Activated CD4-positive, alpha-beta memory T cell treated with anti-CD3 and anti-CD28 coated beads, Interleukin-2, amount 10 ng/mL, durations not matched to agents 7 days and 5 days (primary cell): Measurements from ENCODE around the gene ADAMTS8. TPM values are rescaled to one million over a fixed set of nuclear protein-coding genes. Genes with fewer than 3 reads are reported as not detected.

Experiments used
- CTCF ChIA-PET: fragments of 350-600 bp; sonication (Branson Sonifier 250); formaldehyde crosslinking; loops from one replicate; lab custom pipeline; 2021; ENCODE audit warnings: antibody characterized with exemption, inconsistent platforms; lab: Charles Lee
- POLR2A ChIA-PET: fragments of 350-600 bp; sonication (Branson Sonifier 250); formaldehyde crosslinking; loops from one replicate; lab custom pipeline; 2021; ENCODE audit warnings: antibody characterized with exemption; lab: Charles Lee
- DNase-seq: peaks from one replicate; pipeline ENCODE4 v3.0.0-alpha.2; 2020
- H3K27ac Mint-ChIP-seq: one replicate; pipeline ENCODE4 v1.8.0; 2021; ENCODE audit warnings: mild to moderate bottlenecking, mixed read lengths
- H3K27me3 Mint-ChIP-seq: one replicate; pipeline ENCODE4 v1.8.0; 2021; ENCODE audit warnings: mixed read lengths
- H3K36me3 Mint-ChIP-seq: one replicate; pipeline ENCODE4 v1.8.0; 2021; ENCODE audit warnings: low read depth, mixed read lengths
- H3K4me1 Mint-ChIP-seq: one replicate; pipeline ENCODE4 v1.8.0; 2021; ENCODE audit warnings: mixed read lengths
- H3K4me3 Mint-ChIP-seq: one replicate; pipeline ENCODE4 v1.8.0; 2021; ENCODE audit warnings: mild to moderate bottlenecking, mixed read lengths
- H3K9me3 Mint-ChIP-seq: one replicate; pipeline ENCODE4 v1.8.0; 2021; ENCODE audit warnings: mixed read lengths
- total RNA-seq, 2 experiments: library from RNA; stranded (reverse); gene quantifications; one replicate each; pipeline ENCODE4 v1.2.3, GENCODE V29; 2021

Gene ADAMTS8
- total RNA-seq, 2 experiments from 2014 or later, result not detected

DNA sequence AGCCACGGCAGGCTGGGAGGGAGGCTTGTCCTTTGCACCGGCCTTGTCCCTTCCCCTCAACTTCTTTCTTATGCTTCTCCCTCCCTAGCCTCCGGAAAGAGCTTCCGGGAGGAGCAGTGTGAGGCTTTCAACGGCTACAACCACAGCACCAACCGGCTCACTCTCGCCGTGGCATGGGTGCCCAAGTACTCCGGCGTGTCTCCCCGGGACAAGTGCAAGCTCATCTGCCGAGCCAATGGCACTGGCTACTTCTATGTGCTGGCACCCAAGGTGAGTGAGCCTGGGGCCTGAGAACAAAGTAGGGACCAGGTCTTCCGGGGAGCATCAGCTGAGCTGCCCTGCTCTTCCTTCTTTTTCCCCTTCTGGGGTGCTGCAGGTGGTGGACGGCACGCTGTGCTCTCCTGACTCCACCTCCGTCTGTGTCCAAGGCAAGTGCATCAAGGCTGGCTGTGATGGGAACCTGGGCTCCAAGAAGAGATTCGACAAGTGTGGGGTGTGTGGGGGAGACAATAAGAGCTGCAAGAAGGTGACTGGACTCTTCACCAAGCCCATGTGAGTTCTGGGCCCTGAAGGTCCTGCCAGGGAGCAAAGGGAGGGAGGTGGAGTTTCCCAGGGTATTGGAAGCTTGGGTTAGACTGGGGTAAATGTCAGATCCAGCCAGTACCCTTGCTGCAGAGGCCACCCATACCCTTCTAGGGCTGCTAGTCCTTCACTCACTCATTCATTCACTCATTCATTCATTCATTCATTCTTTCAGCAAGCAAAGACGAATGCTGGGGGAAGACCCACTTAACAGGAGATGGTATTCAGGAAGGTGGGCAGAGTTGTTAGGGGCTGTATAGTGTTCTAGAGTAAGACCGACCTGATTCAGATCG is 42.7 kb upstream of the ADAMTS8 start:
- Mint-ChIP-seq H3K27ac (no peak overlapping the region), H3K27me3 (no peaks in the 10 kb centered on the region), H3K4me3 (no peak overlapping the region), H3K36me3 (no peaks in the 10 kb centered on the region), H3K4me1 (no peaks in the 10 kb centered on the region), H3K9me3 (no peaks in the 10 kb centered on the region)
- CTCF ChIA-PET, result no interaction called here
- POLR2A ChIA-PET, result no interaction called here
- no peak for DNase-seq

DNA sequence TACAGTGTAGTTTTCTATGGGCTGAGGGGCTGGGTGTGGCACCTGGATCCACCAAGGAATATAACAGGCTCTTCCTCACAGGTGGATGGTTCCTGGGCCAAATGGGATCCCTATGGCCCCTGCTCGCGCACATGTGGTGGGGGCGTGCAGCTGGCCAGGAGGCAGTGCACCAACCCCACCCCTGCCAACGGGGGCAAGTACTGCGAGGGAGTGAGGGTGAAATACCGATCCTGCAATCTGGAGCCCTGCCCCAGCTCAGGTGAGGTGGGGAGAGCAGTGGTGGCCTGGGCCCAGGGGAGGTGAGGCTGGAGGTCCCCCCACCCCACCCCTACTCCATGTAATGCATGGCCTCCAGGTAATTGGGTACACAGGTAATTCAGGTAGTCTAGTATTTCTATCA is 40.8 kb upstream of the ADAMTS8 start:
- Mint-ChIP-seq H3K4me1 (no peaks in the 10 kb centered on the region), H3K36me3 (no peaks in the 10 kb centered on the region), H3K9me3 (no peaks in the 10 kb centered on the region), H3K4me3 (no peak overlapping the region), H3K27me3 (no peaks in the 10 kb centered on the region), H3K27ac (no peak overlapping the region)
- ChIA-PET CTCF (no interaction called here), POLR2A (no interaction called here)
- DNase-seq, result no peak

DNA sequence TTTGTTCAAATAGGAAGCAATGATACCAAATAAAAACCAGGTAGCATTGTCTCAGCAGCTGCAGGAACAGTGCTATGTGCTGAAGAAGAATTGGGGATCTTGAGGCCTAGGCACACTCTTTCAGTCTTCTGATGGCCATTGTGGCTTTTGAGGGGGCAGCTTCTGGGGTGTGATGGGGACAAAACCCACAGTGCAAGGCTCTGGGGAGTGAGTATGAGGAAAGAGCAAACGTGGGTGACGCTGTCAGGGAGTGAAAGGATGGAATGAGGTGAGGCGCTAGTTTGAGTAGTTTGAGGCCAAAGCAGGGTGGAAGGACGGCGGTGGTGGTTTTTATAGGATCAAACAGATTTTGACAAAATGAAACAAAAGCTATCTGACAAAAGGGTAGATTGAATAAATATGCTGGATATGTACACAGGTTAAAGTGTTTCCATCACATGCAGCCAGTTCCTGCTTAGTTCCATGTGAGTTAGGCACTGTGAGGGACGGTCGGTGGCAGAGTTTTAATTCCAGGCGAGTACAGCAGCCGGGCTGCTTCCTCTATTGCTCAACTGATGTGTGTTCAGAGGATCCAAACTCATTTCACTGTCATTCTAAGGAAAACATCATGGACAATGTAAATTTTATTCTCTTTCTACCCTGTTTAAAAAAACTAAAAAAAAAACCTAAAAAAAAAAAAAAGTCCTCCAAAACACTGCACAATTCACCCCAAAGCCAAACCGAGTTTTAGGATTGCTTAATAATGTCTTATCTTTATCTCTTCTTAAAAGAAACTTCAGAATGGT is 38.9 kb upstream of the ADAMTS8 start:
- Mint-ChIP-seq H3K9me3 (no peaks in the 10 kb centered on the region), H3K27me3 (no peaks in the 10 kb centered on the region), H3K36me3 (no peaks in the 10 kb centered on the region), H3K4me1 (no peaks in the 10 kb centered on the region), H3K27ac (no peak overlapping the region), H3K4me3 (no peak overlapping the region)
- CTCF ChIA-PET, result no interaction called here
- POLR2A ChIA-PET, result no interaction called here
- DNase-seq, result no peak

DNA sequence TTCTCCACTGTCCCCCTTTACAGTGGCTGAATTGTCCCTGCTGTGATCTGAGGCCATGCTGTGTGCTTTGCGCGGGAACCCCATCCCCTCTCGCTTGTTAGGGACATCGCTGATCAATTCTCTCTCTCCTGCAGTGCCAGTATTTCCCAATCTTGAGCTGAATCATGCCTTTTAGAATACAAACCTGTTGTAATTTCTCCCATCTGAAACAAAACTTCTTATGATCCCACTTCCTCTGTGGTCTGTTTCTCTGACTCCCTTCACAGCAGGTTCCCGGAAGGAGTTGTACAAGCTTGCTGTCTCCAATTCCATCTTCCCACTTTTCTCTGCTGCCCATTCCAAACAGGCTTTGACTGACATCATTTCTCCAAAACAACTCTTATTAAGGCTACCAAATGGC is 36.9 kb upstream of the ADAMTS8 start:
- no peak for DNase-seq
- no peak overlapping the region for H3K4me3 Mint-ChIP-seq
- H3K4me1 Mint-ChIP-seq, result no peaks in the 10 kb centered on the region
- no peaks in the 10 kb centered on the region for H3K27me3 Mint-ChIP-seq
- ChIA-PET POLR2A (no interaction called here), CTCF (no interaction called here)
- no peaks in the 10 kb centered on the region for H3K36me3 Mint-ChIP-seq
- H3K9me3 Mint-ChIP-seq, result no peaks in the 10 kb centered on the region
- no peak overlapping the region for H3K27ac Mint-ChIP-seq

- Mint-ChIP-seq H3K36me3 (no peaks in the 10 kb centered on the region), H3K9me3 (no peaks in the 10 kb centered on the region), H3K27ac (no peak overlapping the region), H3K4me3 (no peak overlapping the region), H3K27me3 (peaks cover 2% of the 10 kb centered on the region), H3K4me1 (no peaks in the 10 kb centered on the region)
- DNase-seq, result no peak
- POLR2A ChIA-PET, result no interaction called here
- CTCF ChIA-PET, result no interaction called here
Measured at GRCh38 chr11:130464291-130464812, 35.9 kb upstream of the ADAMTS8 start.

- DNase-seq, result no peak
- Mint-ChIP-seq H3K9me3 (no peaks in the 10 kb centered on the region), H3K36me3 (no peaks in the 10 kb centered on the region), H3K4me3 (no peak overlapping the region), H3K4me1 (no peaks in the 10 kb centered on the region), H3K27me3 (peaks cover 2% of the 10 kb centered on the region), H3K27ac (no peak overlapping the region)
- CTCF ChIA-PET, result no interaction called here
- POLR2A ChIA-PET, result no interaction called here
Measured at GRCh38 chr11:130462931-130463330, 34.5 kb upstream of the ADAMTS8 start.

- Mint-ChIP-seq H3K4me3 (no peak overlapping the region), H3K27me3 (peaks cover 2% of the 10 kb centered on the region), H3K36me3 (no peaks in the 10 kb centered on the region), H3K4me1 (no peaks in the 10 kb centered on the region), H3K27ac (no peak overlapping the region), H3K9me3 (no peaks in the 10 kb centered on the region)
- CTCF ChIA-PET, result no interaction called here
- POLR2A ChIA-PET, result no interaction called here
- DNase-seq, result no peak
Measured at GRCh38 chr11:130462101-130462885, 33.9 kb upstream of the ADAMTS8 start.

DNA sequence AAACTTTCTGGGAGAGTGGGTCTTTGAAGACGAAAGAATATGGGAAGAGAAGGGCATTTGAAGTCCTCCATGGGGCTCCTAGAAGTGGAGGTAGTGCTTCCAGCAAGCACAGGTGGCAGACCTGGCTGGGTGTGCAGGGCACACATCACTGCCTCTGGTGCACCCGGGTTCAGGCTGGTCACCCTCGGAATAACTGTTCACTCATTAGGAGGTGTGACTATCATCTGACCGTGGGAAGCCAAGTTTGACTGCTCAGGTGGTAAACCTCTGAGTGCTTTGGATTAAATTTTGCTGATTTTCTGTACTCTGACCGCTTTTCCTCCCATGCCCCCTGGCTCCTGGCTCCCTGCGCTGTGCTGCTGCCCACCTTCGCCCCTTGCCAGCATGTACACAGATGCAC is 31.1 kb upstream of the ADAMTS8 start:
- no peak for DNase-seq
- Mint-ChIP-seq H3K4me3 (no peak overlapping the region), H3K36me3 (no peaks in the 10 kb centered on the region), H3K4me1 (no peaks in the 10 kb centered on the region), H3K27me3 (peaks cover 12% of the 10 kb centered on the region), H3K27ac (no peak overlapping the region), H3K9me3 (no peaks in the 10 kb centered on the region)
- ChIA-PET CTCF (no interaction called here), POLR2A (no interaction called here)

DNA sequence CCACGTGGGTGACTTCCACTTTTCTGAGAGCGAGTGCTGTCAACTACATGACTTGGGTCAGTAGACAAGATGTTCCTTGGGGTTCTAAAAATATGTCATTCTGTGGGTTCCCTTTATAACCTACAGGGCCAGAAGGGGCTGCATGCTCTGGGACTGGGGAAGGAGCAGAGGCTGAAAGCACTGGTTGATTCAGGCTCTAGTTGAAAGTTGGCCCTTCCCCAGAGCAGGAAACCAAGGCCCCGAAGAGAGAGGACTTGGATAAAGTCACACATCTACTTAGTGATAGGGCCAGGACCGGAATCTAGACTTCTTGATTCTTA is 30.0 kb upstream of the ADAMTS8 start:
- Mint-ChIP-seq H3K27me3 (peaks cover 18% of the 10 kb centered on the region), H3K9me3 (no peaks in the 10 kb centered on the region), H3K4me3 (no peak overlapping the region), H3K36me3 (no peaks in the 10 kb centered on the region), H3K4me1 (no peaks in the 10 kb centered on the region), H3K27ac (no peak overlapping the region)
- ChIA-PET CTCF (no interaction called here), POLR2A (no interaction called here)
- DNase-seq, result no peak

- Mint-ChIP-seq H3K9me3 (no peaks in the 10 kb centered on the region), H3K27ac (no peak overlapping the region), H3K36me3 (no peaks in the 10 kb centered on the region), H3K4me3 (no peak overlapping the region), H3K4me1 (no peaks in the 10 kb centered on the region), H3K27me3 (peaks cover 18% of the 10 kb centered on the region)
- POLR2A ChIA-PET, result no interaction called here
- CTCF ChIA-PET, result no interaction called here
- DNase-seq, result no peak
Measured at GRCh38 chr11:130457623-130458409, 29.4 kb upstream of the ADAMTS8 start.

GRCh38 chr11:130456286-130456685 is 27.9 kb upstream of the ADAMTS8 start:
- Mint-ChIP-seq H3K9me3 (no peaks in the 10 kb centered on the region), H3K4me1 (no peaks in the 10 kb centered on the region), H3K36me3 (no peaks in the 10 kb centered on the region), H3K27ac (no peak overlapping the region), H3K4me3 (no peak overlapping the region), H3K27me3 (peaks cover 26% of the 10 kb centered on the region)
- DNase-seq, result no peak
- ChIA-PET POLR2A (no interaction called here), CTCF (no interaction called here)

- Mint-ChIP-seq H3K27me3 (peaks cover 32% of the 10 kb centered on the region), H3K27ac (no peak overlapping the region), H3K4me1 (no peaks in the 10 kb centered on the region), H3K36me3 (no peaks in the 10 kb centered on the region), H3K4me3 (no peak overlapping the region), H3K9me3 (no peaks in the 10 kb centered on the region)
- no peak for DNase-seq
- CTCF ChIA-PET, result no interaction called here
- POLR2A ChIA-PET, result no interaction called here
Measured at GRCh38 chr11:130455483-130456127, 27.2 kb upstream of the ADAMTS8 start.
